Activated naive CD8-positive, alpha-beta T cell (primary cell): Measurements from ENCODE around the gene DVL2.

Experiments
- H3K27ac Mint-ChIP-seq: one replicate; pipeline ENCODE4 v1.8.0; 2021; ENCODE audit warnings: mixed read lengths
- H3K27me3 Mint-ChIP-seq: one replicate; pipeline ENCODE4 v1.8.0; 2021; ENCODE audit warnings: mixed read lengths
- H3K36me3 Mint-ChIP-seq: one replicate; pipeline ENCODE4 v1.8.0; 2021; ENCODE audit warnings: mixed read lengths
- H3K4me1 Mint-ChIP-seq: one replicate; pipeline ENCODE4 v1.8.0; 2021; ENCODE audit warnings: low read depth, mixed read lengths
- H3K4me3 Mint-ChIP-seq: one replicate; pipeline ENCODE4 v1.8.0; 2021; ENCODE audit warnings: mild to moderate bottlenecking, mixed read lengths
- H3K9me3 Mint-ChIP-seq: one replicate; pipeline ENCODE4 v1.8.0; 2021; ENCODE audit warnings: low read depth, mixed read lengths

DVL2 gene

GRCh38 chr17:7260651-7261378 is 26.5 kb upstream of the DVL2 start:
- no peak overlapping the region for H3K27ac Mint-ChIP-seq
- H3K36me3 Mint-ChIP-seq, result peaks cover 2% of the 10 kb centered on the region
- H3K9me3 Mint-ChIP-seq, result no peaks in the 10 kb centered on the region
- H3K4me3 Mint-ChIP-seq, result peak overlapping the region; percentile 68
- peaks cover 32% of the 10 kb centered on the region for H3K4me1 Mint-ChIP-seq
- H3K27me3 Mint-ChIP-seq, result no peaks in the 10 kb centered on the region

- H3K27ac Mint-ChIP-seq, result no peak overlapping the region
- H3K36me3 Mint-ChIP-seq, result peaks cover 2% of the 10 kb centered on the region
- H3K4me1 Mint-ChIP-seq, result peaks cover 32% of the 10 kb centered on the region
- H3K27me3 Mint-ChIP-seq, result no peaks in the 10 kb centered on the region
- H3K4me3 Mint-ChIP-seq, result peak overlapping the region; percentile 68
- H3K9me3 Mint-ChIP-seq, result no peaks in the 10 kb centered on the region
These were observed 25.8 kb upstream of the DVL2 start for GRCh38 chr17:7260151-7260550.

GRCh38 chr17:7259555-7259889 is 25.2 kb upstream of the DVL2 start:
- no peaks in the 10 kb centered on the region for H3K9me3 Mint-ChIP-seq
- H3K4me3 Mint-ChIP-seq, result no peak overlapping the region
- no peaks in the 10 kb centered on the region for H3K27me3 Mint-ChIP-seq
- H3K36me3 Mint-ChIP-seq, result peaks cover 2% of the 10 kb centered on the region
- H3K4me1 Mint-ChIP-seq, result peaks cover 32% of the 10 kb centered on the region
- no peak overlapping the region for H3K27ac Mint-ChIP-seq

- H3K36me3 Mint-ChIP-seq, result peaks cover 2% of the 10 kb centered on the region
These were observed 24.6 kb upstream of the DVL2 start for GRCh38 chr17:7258731-7259554.

GRCh38 chr17:7256766-7257456 is 22.6 kb upstream of the DVL2 start:
- H3K27me3 Mint-ChIP-seq, result no peaks in the 10 kb centered on the region
- peaks cover 9% of the 10 kb centered on the region for H3K36me3 Mint-ChIP-seq
- no peaks in the 10 kb centered on the region for H3K9me3 Mint-ChIP-seq
- H3K27ac Mint-ChIP-seq, result peak overlapping the region; percentile 79
- H3K4me3 Mint-ChIP-seq, result no peak overlapping the region
- H3K4me1 Mint-ChIP-seq, result peaks cover 32% of the 10 kb centered on the region

More at GRCh38 chr17:7258731-7259554, 24.6 kb upstream of the DVL2 start:
- Mint-ChIP-seq H3K4me1 (peaks cover 33% of the 10 kb centered on the region), H3K9me3 (no peaks in the 10 kb centered on the region), H3K4me3 (no peak overlapping the region), H3K27ac (peak overlapping the region; percentile 34), H3K27me3 (no peaks in the 10 kb centered on the region)

GRCh38 chr17:7254511-7254910 is 20.2 kb upstream of the DVL2 start:
- peak overlapping the region; percentile 54 for H3K4me3 Mint-ChIP-seq
- no peaks in the 10 kb centered on the region for H3K27me3 Mint-ChIP-seq
- H3K9me3 Mint-ChIP-seq, result no peaks in the 10 kb centered on the region
- peaks cover 29% of the 10 kb centered on the region for H3K4me1 Mint-ChIP-seq
- peaks cover 9% of the 10 kb centered on the region for H3K36me3 Mint-ChIP-seq
- H3K27ac Mint-ChIP-seq, result peak overlapping the region; percentile 37

- Mint-ChIP-seq H3K4me3 (peak overlapping the region; percentile 99), H3K27ac (peak overlapping the region; percentile 99), H3K9me3 (no peaks in the 10 kb centered on the region), H3K36me3 (peaks cover 9% of the 10 kb centered on the region), H3K4me1 (peaks cover 36% of the 10 kb centered on the region), H3K27me3 (no peaks in the 10 kb centered on the region)
These were observed 18.8 kb upstream of the DVL2 start for GRCh38 chr17:7253082-7253481.

- Mint-ChIP-seq H3K4me3 (peak within 1 kb of the TSS; percentile 99), H3K36me3 (peaks cover 9% of the 10 kb centered on the region), H3K4me1 (peaks cover 36% of the 10 kb centered on the region), H3K27me3 (no peaks in the 10 kb centered on the region), H3K9me3 (no peaks in the 10 kb centered on the region), H3K27ac (peak within 1 kb of the TSS; percentile 99)
These were observed 18.1 kb upstream of the DVL2 start, which contains the start of gene ELP5 for GRCh38 chr17:7252176-7253043. Gene ELP5 (plus strand): TSS chr17:7252215. CDS start chr17:7252551, 336 bp downstream.

GRCh38 chr17:7251661-7252175 is 17.4 kb upstream of the DVL2 start, which contains the start of gene CTDNEP1:
Gene CTDNEP1 (minus strand): TSS chr17:7251734. CDS start chr17:7251296, 438 bp downstream.
- Mint-ChIP-seq H3K4me3 (peak within 1 kb of the TSS; percentile 99), H3K36me3 (peaks cover 7% of the 10 kb centered on the region), H3K4me1 (peaks cover 36% of the 10 kb centered on the region), H3K27ac (peak within 1 kb of the TSS; percentile 99), H3K9me3 (no peaks in the 10 kb centered on the region), H3K27me3 (no peaks in the 10 kb centered on the region)

GRCh38 chr17:7250695-7251627 is 16.6 kb upstream of the DVL2 start:
- Mint-ChIP-seq H3K4me1 (peaks cover 40% of the 10 kb centered on the region), H3K27me3 (no peaks in the 10 kb centered on the region), H3K36me3 (peaks cover 7% of the 10 kb centered on the region), H3K27ac (peak overlapping the region; percentile 94), H3K9me3 (no peaks in the 10 kb centered on the region), H3K4me3 (peak overlapping the region; percentile 99)

- peaks cover 7% of the 10 kb centered on the region for H3K36me3 Mint-ChIP-seq
- H3K27ac Mint-ChIP-seq, result peak overlapping the region; percentile 41
- peak overlapping the region; percentile 93 for H3K4me3 Mint-ChIP-seq
- peaks cover 40% of the 10 kb centered on the region for H3K4me1 Mint-ChIP-seq
- H3K27me3 Mint-ChIP-seq, result no peaks in the 10 kb centered on the region
- no peaks in the 10 kb centered on the region for H3K9me3 Mint-ChIP-seq
These were observed 15.5 kb upstream of the DVL2 start for GRCh38 chr17:7249830-7250229.

GRCh38 chr17:7249214-7249613 is 14.9 kb upstream of the DVL2 start:
- H3K36me3 Mint-ChIP-seq, result peaks cover 7% of the 10 kb centered on the region
- H3K4me3 Mint-ChIP-seq, result peak overlapping the region; percentile 93
- H3K9me3 Mint-ChIP-seq, result no peaks in the 10 kb centered on the region
- peak overlapping the region; percentile 73 for H3K27ac Mint-ChIP-seq
- H3K4me1 Mint-ChIP-seq, result peaks cover 39% of the 10 kb centered on the region
- no peaks in the 10 kb centered on the region for H3K27me3 Mint-ChIP-seq

- Mint-ChIP-seq H3K27me3 (no peaks in the 10 kb centered on the region), H3K9me3 (no peaks in the 10 kb centered on the region), H3K4me1 (peaks cover 36% of the 10 kb centered on the region), H3K27ac (no peak overlapping the region), H3K36me3 (peaks cover 7% of the 10 kb centered on the region), H3K4me3 (peak overlapping the region; percentile 93)
These were observed 14.5 kb upstream of the DVL2 start for GRCh38 chr17:7248796-7249195.
